C4-2B (cell line): ENCODE measurements around the gene KIAA0232.

Source experiments
- ZFX ChIP-seq: fragments of 450-650 bp; IDR thresholded peaks from 2 replicates; pipeline ENCODE4 v1.6.1; 2017
- TF ChIP-seq, protein P1 (sequence below): fragments of 450-650 bp; conservative IDR thresholded peaks from 2 replicates; pipeline ENCODE4 v1.5.1; 2017; ENCODE audit warnings: mild to moderate bottlenecking

DNA sequence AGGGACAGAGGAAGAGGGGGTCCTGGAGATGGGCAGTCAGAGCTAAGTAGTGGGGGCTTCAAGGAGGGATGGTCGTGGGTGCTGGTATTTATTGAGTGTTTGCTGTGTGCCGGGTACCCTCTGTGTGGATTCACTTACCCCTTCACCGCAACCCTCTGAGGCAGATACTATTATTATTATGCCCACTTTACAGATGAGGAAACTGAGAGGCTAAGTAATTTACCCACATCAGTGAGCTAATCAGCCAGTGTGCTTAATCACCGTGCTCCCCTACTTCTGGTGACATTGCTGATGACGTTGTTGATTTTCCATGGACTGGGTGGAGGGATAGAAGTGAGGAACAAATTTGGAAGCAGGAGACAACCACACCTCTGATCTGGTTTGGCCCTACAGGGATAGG, 4.1 kb upstream of the KIAA0232 start:
- TF ChIP-seq, protein P1, sequence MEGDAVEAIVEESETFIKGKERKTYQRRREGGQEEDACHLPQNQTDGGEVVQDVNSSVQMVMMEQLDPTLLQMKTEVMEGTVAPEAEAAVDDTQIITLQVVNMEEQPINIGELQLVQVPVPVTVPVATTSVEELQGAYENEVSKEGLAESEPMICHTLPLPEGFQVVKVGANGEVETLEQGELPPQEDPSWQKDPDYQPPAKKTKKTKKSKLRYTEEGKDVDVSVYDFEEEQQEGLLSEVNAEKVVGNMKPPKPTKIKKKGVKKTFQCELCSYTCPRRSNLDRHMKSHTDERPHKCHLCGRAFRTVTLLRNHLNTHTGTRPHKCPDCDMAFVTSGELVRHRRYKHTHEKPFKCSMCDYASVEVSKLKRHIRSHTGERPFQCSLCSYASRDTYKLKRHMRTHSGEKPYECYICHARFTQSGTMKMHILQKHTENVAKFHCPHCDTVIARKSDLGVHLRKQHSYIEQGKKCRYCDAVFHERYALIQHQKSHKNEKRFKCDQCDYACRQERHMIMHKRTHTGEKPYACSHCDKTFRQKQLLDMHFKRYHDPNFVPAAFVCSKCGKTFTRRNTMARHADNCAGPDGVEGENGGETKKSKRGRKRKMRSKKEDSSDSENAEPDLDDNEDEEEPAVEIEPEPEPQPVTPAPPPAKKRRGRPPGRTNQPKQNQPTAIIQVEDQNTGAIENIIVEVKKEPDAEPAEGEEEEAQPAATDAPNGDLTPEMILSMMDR = no peak
- TF ChIP-seq ZFX = no peak
